ENCODE data around the gene HAT1.

- TF ChIP-seq CTCF (IDR thresholded peaks at IDR 0.05; ENCODE audit: poor library complexity, severe bottlenecking), result no peak
- TF ChIP-seq MXI1 (conservative IDR thresholded peaks at IDR 0.05; ENCODE audit: poor library complexity, severe bottlenecking), result peak; percentile 86
- TF ChIP-seq POLR2AphosphoS5 (IDR thresholded peaks at IDR 0.05), result peak; percentile 88
- no peak for TF ChIP-seq EZH2 (IDR thresholded peaks at IDR 0.05; ENCODE audit: borderline replicate concordance, insufficient read depth, low read length, poor library complexity, severe bottlenecking)
- peak; percentile 58 for TF ChIP-seq EP300 (conservative IDR thresholded peaks at IDR 0.05; ENCODE audit: poor library complexity, severe bottlenecking)
These were observed 28.2 kb upstream of the HAT1 start, which contains the start of gene SLC25A12 for GRCh38 chr2:171893824-171894611.
